HG02840 (cell line): ENCODE measurements around the gene FCAMR.

Experiments
- ATAC-seq: cut with Tn5 transposase; IDR thresholded peaks from one replicate; pipeline ENCODE4 v1.9.1; 2021; ENCODE audit warnings: mild to moderate bottlenecking, moderate library complexity, moderate number of reproducible peaks; ENCODE audit not compliant: unreplicated experiment, low FRiP score

Gene FCAMR

DNA sequence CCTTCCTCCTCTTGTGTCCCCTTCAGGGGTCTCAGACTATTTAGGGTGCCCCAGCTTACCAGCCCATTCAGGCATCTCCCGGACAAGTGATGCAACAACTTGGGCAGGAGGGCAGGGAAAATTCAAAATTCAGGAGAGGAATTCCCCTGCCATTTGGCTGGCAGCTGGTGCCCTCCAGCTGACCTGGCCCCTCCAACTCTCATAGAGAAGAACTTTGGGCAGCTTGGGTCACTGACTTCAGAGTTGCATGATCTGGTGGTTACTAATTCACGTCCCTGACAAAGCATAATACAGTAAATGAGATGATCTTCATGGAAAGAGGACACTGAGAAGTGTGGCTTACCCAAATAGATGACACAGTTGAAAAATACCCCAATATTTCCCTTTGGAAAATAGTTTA is at the start of gene FCAMR:
FCAMR (minus strand) TSS at position 15 of the 400 bp plus-strand sequence. CDS start 335 bp downstream, outside the sequence.
- no peak for ATAC-seq

GRCh38 chr1:207019661-207020060 is 49.4 kb upstream of the FCAMR start:
- no peak for ATAC-seq

- no peak for ATAC-seq
Observed at GRCh38 chr1:207019161-207019560, 48.9 kb upstream of the FCAMR start.

DNA sequence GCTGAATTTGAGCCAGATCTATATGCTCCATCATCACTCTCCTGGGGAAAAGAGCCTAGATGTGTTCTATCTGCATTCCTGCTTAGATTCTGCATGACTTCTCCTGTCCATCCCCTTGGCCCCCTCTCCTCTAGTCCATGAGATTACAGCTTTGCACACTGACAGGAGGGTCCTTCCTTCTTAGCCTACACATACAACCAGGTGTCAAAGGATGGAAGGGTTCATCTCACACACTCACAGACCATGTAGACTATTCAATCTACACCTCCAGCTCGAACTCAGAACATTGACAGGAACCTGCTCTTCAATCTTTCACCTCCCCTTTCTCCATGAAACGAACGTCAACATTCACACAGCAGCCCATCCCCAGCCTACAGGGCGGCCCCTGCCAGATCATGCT is 48.4 kb upstream of the FCAMR start:
- no peak for ATAC-seq

GRCh38 chr1:207017615-207018559 is 47.6 kb upstream of the FCAMR start:
- ATAC-seq: no peak

- ATAC-seq: no peak
Observed at GRCh38 chr1:207015791-207016190, 45.5 kb upstream of the FCAMR start.

GRCh38 chr1:207014728-207015127 is 44.5 kb upstream of the FCAMR start:
- ATAC-seq: no peak

- no peak for ATAC-seq
Observed at GRCh38 chr1:207013321-207014085, 43.2 kb upstream of the FCAMR start.

DNA sequence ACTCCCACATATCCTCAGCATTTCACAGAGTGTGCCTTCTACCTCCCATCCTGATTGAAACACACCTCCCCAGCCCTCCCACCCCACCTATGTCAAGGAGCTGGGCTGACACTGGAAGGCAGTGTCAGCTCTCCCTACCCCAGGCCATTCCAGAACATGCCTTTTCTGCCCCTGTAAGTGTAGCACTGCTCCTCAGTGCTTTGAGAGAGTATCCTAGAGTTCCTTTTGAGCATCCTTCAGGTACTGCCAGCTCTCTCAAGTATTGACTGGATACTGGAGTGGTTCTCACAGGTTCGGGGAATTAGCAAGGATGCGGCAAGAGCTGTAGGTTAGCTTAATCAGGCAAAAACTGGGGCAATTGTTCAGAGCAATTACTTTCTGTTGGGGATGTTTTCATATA is 40.5 kb upstream of the FCAMR start:
- no peak for ATAC-seq

- no peak for ATAC-seq
Observed at GRCh38 chr1:207009945-207010344, 39.7 kb upstream of the FCAMR start.

DNA sequence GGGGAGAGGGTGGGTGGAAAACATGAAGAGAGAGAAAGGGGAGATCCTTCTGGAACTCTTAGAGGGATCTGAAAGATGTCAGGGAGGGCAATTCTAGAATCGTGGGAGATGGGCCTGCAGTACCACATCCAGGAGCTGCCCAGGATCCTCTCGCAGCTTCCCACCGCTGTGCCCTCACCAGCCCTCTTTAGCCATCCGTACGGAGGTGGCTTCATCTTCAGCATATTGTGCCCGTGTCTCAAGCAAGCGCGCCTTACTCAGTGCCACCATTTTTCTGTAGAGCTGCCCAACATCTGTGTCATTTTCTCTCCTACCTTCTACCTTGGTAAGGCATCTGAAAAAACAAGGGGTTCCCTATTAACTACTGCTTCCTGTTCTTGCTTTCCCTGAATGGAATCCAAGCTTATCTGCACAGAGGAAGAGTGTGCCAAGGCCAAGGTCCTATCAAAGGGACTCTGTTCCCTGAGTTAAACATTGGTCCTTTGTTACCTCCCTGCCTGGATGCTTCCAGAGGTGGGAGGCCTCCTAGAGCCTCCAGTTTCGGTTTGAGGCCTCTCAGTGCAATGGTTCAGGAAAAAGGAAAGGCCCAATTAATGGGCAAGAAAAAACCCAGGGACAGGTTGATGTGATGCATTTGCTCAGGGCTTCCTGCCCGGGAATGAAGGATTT is 39.1 kb upstream of the FCAMR start:
- no peak for ATAC-seq

DNA sequence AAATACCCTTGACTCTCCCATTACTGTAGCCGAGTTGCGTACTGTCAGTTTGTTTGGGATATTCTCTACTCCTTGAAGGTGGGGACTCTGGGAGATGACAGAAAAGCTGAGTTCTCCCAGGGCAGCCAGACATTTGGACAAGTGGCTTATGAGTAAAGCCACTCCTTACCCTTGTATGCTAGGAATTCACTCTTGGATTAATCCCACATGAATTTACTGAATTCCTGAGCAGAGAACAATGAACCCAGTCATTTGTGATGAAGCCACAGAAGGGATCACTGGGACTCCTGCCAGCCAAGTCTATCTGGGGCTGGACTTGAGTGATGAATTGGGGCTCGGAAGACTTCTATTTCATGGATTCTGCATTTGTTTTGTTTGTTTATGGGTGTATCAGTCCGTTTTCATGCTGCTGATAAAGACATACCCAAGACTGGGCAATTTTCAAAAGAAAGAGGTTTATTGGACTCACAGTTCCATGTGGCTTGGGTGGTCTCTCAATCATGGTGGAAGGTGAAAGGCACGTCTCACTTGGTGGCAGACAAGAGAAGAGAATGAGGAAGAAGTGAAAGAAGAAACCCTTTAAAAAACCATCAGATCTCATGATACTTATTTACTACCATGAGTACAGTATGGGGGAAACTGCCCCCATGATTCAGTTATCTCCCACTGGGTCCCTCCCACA is 37.2 kb upstream of the FCAMR start:
- no peak for ATAC-seq

- no peak for ATAC-seq
Observed at GRCh38 chr1:207006914-207007313, 36.7 kb upstream of the FCAMR start.

DNA sequence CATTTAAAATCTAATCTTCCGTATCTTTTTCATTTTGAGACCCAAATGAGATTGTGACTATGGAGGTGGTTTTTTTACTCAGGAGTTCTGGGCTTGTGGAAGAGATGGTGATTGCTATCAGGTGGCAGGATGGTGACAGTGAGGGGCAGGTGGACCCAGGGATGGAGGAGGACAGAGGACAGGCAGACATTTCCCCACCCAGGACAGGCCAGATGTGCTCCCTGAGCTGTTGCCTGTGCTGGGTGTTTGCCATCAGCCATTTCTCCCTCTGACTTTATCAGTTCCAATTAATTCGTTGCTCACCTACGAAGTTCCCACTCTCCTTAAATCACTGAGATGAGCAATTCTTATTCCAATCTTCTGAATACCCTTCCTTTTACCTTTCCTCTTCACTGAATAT is 35.8 kb upstream of the FCAMR start:
- no peak for ATAC-seq

- no peak for ATAC-seq
Observed at GRCh38 chr1:207004931-207005830, 34.9 kb upstream of the FCAMR start.

GRCh38 chr1:207003210-207003609 is 33.0 kb upstream of the FCAMR start:
- ATAC-seq: no peak

DNA sequence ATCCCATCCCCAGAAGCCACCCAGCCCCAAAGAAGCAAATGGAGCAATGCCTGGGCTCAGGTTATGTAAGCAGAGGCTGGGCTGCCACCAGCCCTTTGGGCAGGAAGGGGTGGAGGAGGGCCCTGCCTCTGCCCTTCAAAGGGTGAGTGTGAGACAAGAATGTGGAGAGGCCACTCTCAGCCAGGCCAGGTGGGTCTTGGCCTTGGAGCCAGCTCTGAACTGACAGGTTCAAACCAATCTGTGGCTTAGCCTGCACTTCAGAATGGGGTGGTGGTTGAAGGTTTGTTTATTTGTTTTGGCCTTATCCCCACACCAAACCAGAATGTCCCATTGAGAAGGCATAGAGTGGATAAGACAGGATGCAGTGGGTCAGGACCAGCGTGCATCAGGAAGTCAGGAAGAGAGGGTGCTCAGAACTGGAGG is 32.5 kb upstream of the FCAMR start:
- no peak for ATAC-seq

GRCh38 chr1:207001492-207002245 is 31.4 kb upstream of the FCAMR start:
- ATAC-seq: no peak
